ENCODE data around the gene SND1. TPM values are rescaled to one million over a fixed set of nuclear protein-coding genes. Genes with fewer than 3 reads are reported as not detected.

SND1 gene
- total and polyA plus RNA-seq, 2 of the 4 experiments (the other 2 are of a cell fraction), result 154 to 294 TPM

- Histone ChIP-seq H3K4ac (ENCODE audit: low read depth, low read length) (no peak overlapping the region), H3K14ac (replicated peaks; ENCODE audit: low read depth, low read length) (no peak overlapping the region), H2BK120ac (ENCODE audit: low read depth, low read length) (no peak overlapping the region), H3K27ac (ENCODE audit: insufficient read depth, low read length) (no peak overlapping the region), H3K4me1 (ENCODE audit: control insufficient read depth, insufficient read depth, low read length) (0 out of 2 replicates have a peak, but pooled peaks cover 2% of the 10 kb centered on the region), H2BK20ac (ENCODE audit: low read depth, low read length) (no peak overlapping the region), H3K18ac (ENCODE audit: low read depth, low read length) (no peak overlapping the region), H3K9ac (ENCODE audit: low read depth, low read length) (no peak overlapping the region), H2BK5ac (ENCODE audit: low read depth, low read length, poor library complexity, severe bottlenecking) (no peak overlapping the region), H2AFZ (replicated peaks; ENCODE audit: low read length, poor library complexity) (no peak overlapping the region), H3K4me2 (ENCODE audit: low read depth, low read length) (no peak overlapping the region), H3K36me3 (ENCODE audit: control insufficient read depth, insufficient read depth, low read length) (no peaks in the 10 kb centered on the region), H3K79me1 (ENCODE audit: low read depth in 1 of 2, low read length in 2 of 2) (peaks cover 26 to 68% of the 10 kb centered on the region in 2 experiments), H2BK15ac (ENCODE audit: low read depth, low read length) (no peak overlapping the region), H3K4me3 (ENCODE audit: insufficient read depth, low read depth, low read length) (no peak overlapping the region), H2AK5ac (ENCODE audit: low read depth, low read length) (no peak overlapping the region), H4K91ac (ENCODE audit: insufficient read depth, low read depth, low read length) (no peak overlapping the region), H2AK9ac (replicated peaks; ENCODE audit: low read depth, low read length, poor library complexity) (no peak overlapping the region), H4K20me1 (ENCODE audit: insufficient read depth, low read length) (peaks cover 43% of the 10 kb centered on the region), H3K27me3 (ENCODE audit: control insufficient read depth, insufficient read depth, low read length) (no peaks in the 10 kb centered on the region), H3K56ac (ENCODE audit: extremely low read depth, insufficient read depth, low read length) (no peak overlapping the region), H3K9me1 (ENCODE audit: insufficient read depth, low read length) (peaks cover 11% of the 10 kb centered on the region; the same call in 1 of the 2 replicates), H4K5ac (ENCODE audit: low read depth, low read length) (no peak overlapping the region), H3K23ac (ENCODE audit: low read depth, low read length) (no peak overlapping the region), H3K9me3 (ENCODE audit: control insufficient read depth, insufficient read depth, low read length) (no peaks in the 10 kb centered on the region), H4K8ac (ENCODE audit: low read depth in 2 of 2, low read length in 2 of 2) (no peak overlapping the region)
- POLR2A ChIA-PET (ENCODE audit: unreplicated experiment), result no interaction called here
- intact Hi-C loops (cut with micrococcal nuclease) (no loop called here), dilution Hi-C loops (cut with HindIII; ENCODE audit: low sequenced_read_pairs, unreplicated experiment) (no loop called here), in situ Hi-C loops (cut with MboI; ENCODE audit: low sequenced_read_pairs) (no loop called here)
- ATAC-seq (ENCODE audit: low read depth), result no peak
- no peak for TF ChIP-seq RFX5 (IDR thresholded peaks at IDR 0.05; ENCODE audit: low read depth, low read length)
- no peak for TF ChIP-seq FOS (IDR thresholded peaks at IDR 0.05; ENCODE audit: low read depth, low read length)
- TF ChIP-seq POLR2A (IDR thresholded peaks at IDR 0.05; ENCODE audit: low read depth, low read length), result no peak
- TF ChIP-seq MAZ (IDR thresholded peaks at IDR 0.05; ENCODE audit: borderline replicate concordance, low read depth, low read length), result no peak
- no peak for TF ChIP-seq CEBPB (IDR thresholded peaks at IDR 0.05; ENCODE audit: low read depth, low read length)
- no peak for DNase-seq
- BruUV-seq (replicated peaks), result no TSS peak
- CTCF ChIA-PET, result no interaction called here
- WGBS, 2 experiments (ENCODE audit: extremely low coverage in 2 of 2, insufficient read length in 1 of 2), result no CpG with 5 or more reads among the region's 5 CpGs
Observed at GRCh38 chr7:127831318-127832219, 179.6 kb downstream of the SND1 start.
